Astrocyte of the cerebellum (primary cell): Measurements from ENCODE around the gene PAK1.

Experiments
- DNase-seq: peaks from one replicate; pipeline ENCODE4 v3.0.0-alpha.2; 2011; ENCODE audit warnings: low read depth
- H3K4me3 ChIP-seq: 2 replicates; pipeline ENCODE4 v1.5.1; 2011; ENCODE audit warnings: mild to moderate bottlenecking, low read depth, low read length, moderate library complexity
- CTCF ChIP-seq: IDR thresholded peaks from 2 replicates; pipeline ENCODE4 v1.5.1; 2012; ENCODE audit warnings: low read length, low read depth, moderate library complexity, mild to moderate bottlenecking; ENCODE audit errors: missing control alignments
- in situ Hi-C: cut with HindIII; loops from 2 replicates; pipeline ENCODE4 v1.10.0; 2017; ENCODE audit warnings: low sequenced_read_pairs

Gene PAK1

GRCh38 chr11:77353131-77353530, 120.8 kb downstream of the PAK1 start:
- no peak for DNase-seq
- no peak for TF ChIP-seq CTCF
- in situ Hi-C loops: no loop called here
- H3K4me3 ChIP-seq: no peak overlapping the region

- TF ChIP-seq CTCF: no peak
- H3K4me3 ChIP-seq: no peak overlapping the region
- no peak for DNase-seq
- in situ Hi-C loops: no loop called here
These were observed 122.5 kb downstream of the PAK1 start for GRCh38 chr11:77351281-77351886.

GRCh38 chr11:77347948-77348347, 125.9 kb downstream of the PAK1 start:
- no peak for DNase-seq
- in situ Hi-C loops: no loop called here
- no peak overlapping the region for H3K4me3 ChIP-seq
- no peak for TF ChIP-seq CTCF

- no peak for TF ChIP-seq CTCF
- DNase-seq: peak; percentile 97
- in situ Hi-C loops: no loop called here
- H3K4me3 ChIP-seq: no peak overlapping the region
These were observed 126.8 kb downstream of the PAK1 start for GRCh38 chr11:77346906-77347603.

- no peak for TF ChIP-seq CTCF
- no peak overlapping the region for H3K4me3 ChIP-seq
- in situ Hi-C loops: no loop called here
- DNase-seq: peak; percentile 62
These were observed 128.3 kb downstream of the PAK1 start for GRCh38 chr11:77345621-77346020.

GRCh38 chr11:77340501-77340900, 133.4 kb downstream of the PAK1 start:
- no peak for TF ChIP-seq CTCF
- H3K4me3 ChIP-seq: no peak overlapping the region
- in situ Hi-C loops: no loop called here
- DNase-seq: no peak
